KMS-11 (cell line): ENCODE data around the gene NVL.
"Not testable (repeated sequence)": the region's sequence is repeated elsewhere in the genome, so short reads cannot be mapped to it uniquely, and the experiment has no call there.

Experiments
- H2AFZ ChIP-seq: fragments of 200-600 bp; sonication (generic); 2 replicates; pipeline ENCODE4 v1.6.1; 2016; ENCODE audit warnings: antibody characterized with exemption, mixed run types, low read depth
- H3K27ac ChIP-seq: fragments of 200-600 bp; sonication (generic); 2 replicates; pipeline ENCODE4 v1.6.1; 2016; ENCODE audit warnings: mild to moderate bottlenecking, mixed run types
- H3K27me3 ChIP-seq: fragments of 200-600 bp; sonication (generic); 2 replicates; pipeline ENCODE4 v1.6.1; 2017; ENCODE audit warnings: mild to moderate bottlenecking, low read depth, mixed run types, moderate library complexity; ENCODE audit not compliant: insufficient read depth
- H3K36me3 ChIP-seq: fragments of 200-600 bp; sonication (generic); 2 replicates; pipeline ENCODE4 v1.6.1; 2017; ENCODE audit warnings: mild to moderate bottlenecking, mixed run types; ENCODE audit not compliant: insufficient read depth
- H3K4me1 ChIP-seq: fragments of 200-600 bp; sonication (generic); 2 replicates; pipeline ENCODE4 v1.6.1; 2016; ENCODE audit warnings: mild to moderate bottlenecking, low read depth, mixed run types; ENCODE audit not compliant: poor library complexity, severe bottlenecking
- H3K4me2 ChIP-seq: fragments of 200-600 bp; sonication (generic); 2 replicates; pipeline ENCODE4 v1.7.0; 2016; ENCODE audit warnings: mild to moderate bottlenecking, mixed run types
- H3K4me3 ChIP-seq: fragments of 200-600 bp; sonication (generic); IDR thresholded peaks from 2 replicates; pipeline ENCODE4 v1.6.1; 2017; ENCODE audit warnings: low read depth, low read length, mixed read lengths; ENCODE audit not compliant: insufficient read depth
- H3K79me2 ChIP-seq: fragments of 200-600 bp; sonication (generic); 2 replicates; pipeline ENCODE4 v1.6.1; 2016; ENCODE audit warnings: low read depth, mixed run types; ENCODE audit not compliant: insufficient read depth
- H3K9ac ChIP-seq: fragments of 200-600 bp; sonication (generic); 2 replicates; pipeline ENCODE4 v1.6.1; 2016; ENCODE audit warnings: mild to moderate bottlenecking, mixed run types
- H4K20me1 ChIP-seq: fragments of 200-600 bp; sonication (generic); 2 replicates; pipeline ENCODE4 v1.6.1; 2016; ENCODE audit warnings: mild to moderate bottlenecking, mixed run types; ENCODE audit not compliant: insufficient read depth
- CTCF ChIP-seq: fragments of 200-600 bp; sonication (generic); conservative IDR thresholded peaks from 2 replicates; pipeline ENCODE4 v1.6.1; 2017; ENCODE audit warnings: low read depth, mild to moderate bottlenecking, antibody characterized with exemption, low read length, moderate library complexity, mixed read lengths

NVL gene

GRCh38 chr1:224348137-224348536 is 18.2 kb upstream of the NVL start:
- no peak overlapping the region for H2AFZ ChIP-seq
- no peak overlapping the region for H3K9ac ChIP-seq
- H3K36me3 ChIP-seq: no peaks in the 10 kb centered on the region
- H3K4me2 ChIP-seq: no peak overlapping the region
- no peak overlapping the region for H3K27ac ChIP-seq
- no peak for TF ChIP-seq CTCF
- H4K20me1 ChIP-seq: no peaks in the 10 kb centered on the region
- no peak overlapping the region for H3K4me3 ChIP-seq
- H3K79me2 ChIP-seq: no peaks in the 10 kb centered on the region
- H3K27me3 ChIP-seq: no peaks in the 10 kb centered on the region
- no peaks in the 10 kb centered on the region for H3K4me1 ChIP-seq

GRCh38 chr1:224343679-224344078 is 13.7 kb upstream of the NVL start:
- Histone ChIP-seq H2AFZ (no peak overlapping the region), H3K27ac (no peak overlapping the region), H3K36me3 (no peaks in the 10 kb centered on the region), H3K27me3 (no peaks in the 10 kb centered on the region), H3K9ac (no peak overlapping the region), H3K4me2 (no peak overlapping the region), H4K20me1 (no peaks in the 10 kb centered on the region), H3K4me1 (no peaks in the 10 kb centered on the region), H3K79me2 (no peaks in the 10 kb centered on the region), H3K4me3 (no peak overlapping the region)
- no peak for TF ChIP-seq CTCF

GRCh38 chr1:224340453-224341384 is 10.7 kb upstream of the NVL start:
- H2AFZ ChIP-seq: not testable (repeated sequence)

GRCh38 chr1:224339442-224340033 is 9.6 kb upstream of the NVL start:
- Histone ChIP-seq H3K4me1 (no peaks in the 10 kb centered on the region), H3K27me3 (no peaks in the 10 kb centered on the region), H3K79me2 (no peaks in the 10 kb centered on the region), H2AFZ (no peak overlapping the region), H4K20me1 (no peaks in the 10 kb centered on the region), H3K4me3 (no peak overlapping the region), H3K4me2 (no peak overlapping the region), H3K27ac (no peak overlapping the region), H3K9ac (no peak overlapping the region), H3K36me3 (no peaks in the 10 kb centered on the region)
- TF ChIP-seq CTCF: no peak

More at GRCh38 chr1:224340453-224341384, 10.7 kb upstream of the NVL start:
- H3K36me3 ChIP-seq, H3K27ac ChIP-seq, H3K79me2 ChIP-seq, H3K9ac ChIP-seq, H3K4me1 ChIP-seq, H4K20me1 ChIP-seq, H3K4me2 ChIP-seq, H3K27me3 ChIP-seq, H3K4me3 ChIP-seq: not testable (repeated sequence)
